ENCODE measurements around the gene EIF3F.
"Not testable (repeated sequence)": the region's sequence is repeated elsewhere in the genome, so short reads cannot be mapped to it uniquely, and the experiment has no call there.

The EIF3F gene

GRCh38 chr11:7983832-7984590, 3.1 kb upstream of the EIF3F start:
- TF ChIP-seq CTCF (IDR thresholded peaks at IDR 0.05; ENCODE audit: insufficient read depth, missing control alignments) = no peak
- DNase-seq (ENCODE audit: insufficient read length, low spot score) (no peak), FAIRE-seq (no peak)

DNA sequence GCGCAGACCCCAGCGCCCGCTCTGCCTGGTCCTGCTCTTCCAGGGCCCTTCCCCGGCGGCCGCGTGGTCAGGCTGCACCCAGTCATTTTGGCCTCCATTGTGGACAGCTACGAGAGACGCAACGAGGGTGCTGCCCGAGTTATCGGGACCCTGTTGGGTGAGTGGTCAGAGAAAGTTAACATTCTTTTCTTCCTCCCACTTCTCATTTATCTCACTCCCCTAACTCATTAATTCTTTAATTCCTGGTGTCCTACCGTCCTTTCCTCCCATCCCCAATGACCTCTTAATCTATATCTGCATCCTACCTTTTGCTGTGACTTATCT, 385 bp downstream of the EIF3F start:
- not testable (repeated sequence) for FAIRE-seq

GRCh38 chr11:7994581-7995278, 7.6 kb downstream of the EIF3F start:
- DNase-seq (ENCODE audit: insufficient read length, low spot score) (no peak), FAIRE-seq (no peak)
- no peak for TF ChIP-seq CTCF (IDR thresholded peaks at IDR 0.05; ENCODE audit: insufficient read depth, missing control alignments)

More for the DNA sequence above, 385 bp downstream of the EIF3F start:
- not testable (repeated sequence) for DNase-seq (ENCODE audit: insufficient read length, low spot score)

DNA sequence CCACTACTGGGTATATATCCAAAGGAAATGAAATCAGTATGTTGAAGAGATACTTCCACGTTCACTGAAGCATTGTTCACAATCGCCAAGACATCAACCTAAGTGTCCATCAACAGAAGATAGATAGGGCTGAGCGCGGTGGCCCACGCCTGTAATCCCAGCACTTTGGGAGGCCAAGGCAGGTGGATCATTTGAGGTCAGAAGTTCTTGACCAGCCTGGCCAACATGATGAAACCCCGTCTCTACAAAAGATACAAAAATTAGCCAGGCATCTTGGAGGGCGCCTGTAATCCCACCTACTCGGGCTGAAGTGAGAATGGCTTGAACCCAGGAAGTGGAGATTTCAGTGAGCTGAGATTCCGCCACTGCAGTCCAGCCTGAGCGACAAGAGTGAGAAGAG, 12.7 kb downstream of the EIF3F start:
- TF ChIP-seq CTCF (IDR thresholded peaks at IDR 0.05; ENCODE audit: insufficient read depth, missing control alignments) = no peak
- no peak for FAIRE-seq
- DNase-seq (ENCODE audit: insufficient read length, low spot score) = no peak

- peak; percentile 25 for FAIRE-seq
- TF ChIP-seq CTCF (IDR thresholded peaks at IDR 0.05; ENCODE audit: insufficient read depth, missing control alignments) = no peak
- no peak for DNase-seq (ENCODE audit: insufficient read length, low spot score)
Observed at GRCh38 chr11:8000390-8000789, 13.3 kb downstream of the EIF3F start.

DNA sequence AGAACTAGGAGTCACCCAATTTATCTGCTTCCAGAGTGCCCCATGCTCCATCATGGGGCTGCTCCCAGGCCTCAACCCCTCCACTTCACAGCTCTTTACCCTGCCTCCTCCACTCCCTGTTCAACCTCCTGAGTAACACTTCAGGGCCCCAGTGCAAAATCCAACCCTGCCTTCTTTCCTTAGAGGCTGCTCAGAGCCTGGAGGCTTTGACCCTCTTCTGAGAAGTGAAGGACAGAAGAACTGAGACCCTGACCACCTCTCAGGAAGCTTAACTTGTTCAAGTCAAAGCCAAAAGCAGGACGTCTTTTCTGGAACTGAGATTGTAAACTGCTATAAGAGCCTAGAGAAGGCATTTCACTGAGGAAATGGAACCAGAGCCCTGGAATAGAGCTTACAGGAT, 15.5 kb downstream of the EIF3F start:
- FAIRE-seq = no peak

DNA sequence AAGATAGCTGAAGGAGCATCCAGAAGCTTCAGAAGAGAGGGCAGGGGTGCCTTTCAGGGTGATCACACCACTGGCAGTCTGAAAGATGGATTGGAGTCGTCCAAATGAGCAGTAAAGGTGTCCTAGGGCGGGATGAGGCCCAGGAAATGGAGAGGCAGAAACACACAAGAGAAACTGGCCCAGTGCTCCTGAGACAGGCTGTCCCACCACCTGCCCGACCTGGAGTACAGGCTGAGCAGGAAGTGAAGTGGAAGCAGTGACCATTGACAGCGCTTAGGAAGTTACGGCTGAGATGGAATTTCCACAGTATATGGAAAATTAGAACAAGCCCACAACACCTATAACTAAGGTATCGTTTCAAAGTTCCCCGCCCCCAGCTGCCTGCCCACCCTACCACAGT, 16.1 kb downstream of the EIF3F start:
- no peak for TF ChIP-seq CTCF (IDR thresholded peaks at IDR 0.05; ENCODE audit: insufficient read depth, missing control alignments)
- no peak for FAIRE-seq
- DNase-seq (ENCODE audit: insufficient read length, low spot score) = no peak

More for the DNA sequence above, 15.5 kb downstream of the EIF3F start:
- no peak for TF ChIP-seq CTCF (IDR thresholded peaks at IDR 0.05; ENCODE audit: insufficient read depth, missing control alignments)
- DNase-seq (ENCODE audit: insufficient read length, low spot score) = no peak

Measured in D721Med (cell line).